ENCODE results near the gene ASTE1.

The ASTE1 gene

DNA sequence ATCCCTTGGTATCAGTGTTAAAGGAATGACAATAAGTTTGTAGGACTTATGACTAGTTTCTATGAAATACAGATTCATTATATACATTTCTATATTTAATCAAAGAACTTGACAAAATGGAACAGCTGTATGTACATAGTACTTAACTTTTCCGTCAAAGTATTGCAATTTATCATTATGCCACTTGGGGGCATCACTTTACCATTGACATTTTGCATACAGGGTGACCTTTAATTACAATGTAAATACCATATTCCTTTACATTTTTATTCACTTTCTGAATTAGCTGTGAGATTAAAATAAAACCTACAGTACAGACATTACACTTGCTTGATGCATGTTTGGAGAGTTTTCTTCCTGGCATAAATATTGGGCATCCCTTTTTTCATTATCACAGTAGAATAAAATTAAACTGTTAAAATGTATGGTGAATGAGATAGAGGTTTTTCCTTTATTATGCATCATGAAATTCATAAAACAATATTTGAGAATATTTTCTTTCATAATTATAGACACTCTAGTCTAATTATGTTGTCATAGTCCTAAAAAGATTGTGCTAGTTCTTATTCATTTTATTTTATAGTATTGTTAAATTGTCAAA lies 7.0 kb upstream of the ASTE1 start:
- peak; percentile 23; the same call in 1 of the 2 replicates for TF ChIP-seq CTCF (IDR thresholded peaks at IDR 0.05; ENCODE audit: borderline replicate concordance, insufficient read depth, low read depth, low read length)
- H3K4me3 ChIP-seq (ENCODE audit: low read depth, low read length) = no peak overlapping the region

DNA sequence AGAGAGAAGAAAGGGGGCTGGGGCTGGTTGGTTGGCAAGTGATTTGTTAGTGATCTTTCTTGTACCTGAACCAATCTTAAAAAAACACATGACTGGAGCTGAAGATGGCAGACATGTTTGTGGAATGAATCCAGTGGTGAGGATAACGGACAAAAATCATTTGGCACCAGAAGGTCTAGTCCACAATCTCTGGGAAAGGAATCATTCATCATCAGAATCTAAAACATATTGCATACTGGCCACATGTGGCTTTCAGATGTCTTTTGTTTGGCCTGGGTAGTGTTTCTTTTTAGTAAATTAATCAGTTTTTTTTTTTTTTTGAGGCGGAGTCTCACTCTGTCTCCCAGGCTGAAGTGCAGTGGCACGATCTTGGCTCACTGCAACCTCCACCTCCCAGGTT lies 5.0 kb upstream of the ASTE1 start:
- no peak overlapping the region for H3K4me3 ChIP-seq (ENCODE audit: low read depth, low read length)
- TF ChIP-seq CTCF (IDR thresholded peaks at IDR 0.05; ENCODE audit: borderline replicate concordance, insufficient read depth, low read depth, low read length) = no peak

GRCh38 chr3:131028844-131029243 lies 2.2 kb upstream of the ASTE1 start:
- no peak overlapping the region for H3K4me3 ChIP-seq (ENCODE audit: low read depth, low read length)
- TF ChIP-seq CTCF (IDR thresholded peaks at IDR 0.05; ENCODE audit: borderline replicate concordance, insufficient read depth, low read depth, low read length) = no peak

- H3K4me3 ChIP-seq (ENCODE audit: low read depth, low read length) = no peak overlapping the region
- TF ChIP-seq CTCF (IDR thresholded peaks at IDR 0.05; ENCODE audit: borderline replicate concordance, insufficient read depth, low read depth, low read length) = no peak
These were observed 1.1 kb downstream of the ASTE1 start for GRCh38 chr3:131025539-131025938.

GRCh38 chr3:131020122-131020693 lies 6.4 kb downstream of the ASTE1 start:
- no peak overlapping the region for H3K4me3 ChIP-seq (ENCODE audit: low read depth, low read length)
- no peak for TF ChIP-seq CTCF (IDR thresholded peaks at IDR 0.05; ENCODE audit: borderline replicate concordance, insufficient read depth, low read depth, low read length)

- H3K4me3 ChIP-seq (ENCODE audit: low read depth, low read length) = no peak overlapping the region
- TF ChIP-seq CTCF (IDR thresholded peaks at IDR 0.05; ENCODE audit: borderline replicate concordance, insufficient read depth, low read depth, low read length) = no peak
These were observed 7.7 kb downstream of the ASTE1 start for GRCh38 chr3:131018970-131019369.

DNA sequence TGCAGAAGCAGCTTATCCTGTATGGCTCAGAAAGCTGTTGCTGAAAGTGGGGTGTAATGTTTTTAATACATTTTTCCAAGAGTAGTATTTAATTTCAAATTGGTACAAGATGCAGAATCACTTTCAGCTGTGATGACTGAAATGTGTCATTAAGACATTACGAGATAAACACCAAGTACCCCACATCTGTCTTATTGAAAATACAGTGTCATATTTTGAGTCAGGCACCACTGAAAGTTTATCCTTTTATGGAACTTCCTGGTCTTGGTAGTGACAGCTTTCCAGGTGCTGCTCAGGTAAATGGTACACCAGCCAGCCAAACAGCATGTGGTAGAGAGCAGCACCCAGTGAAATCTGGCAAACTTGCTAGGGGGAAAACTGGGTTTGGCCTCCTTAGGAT lies 16.9 kb downstream of the ASTE1 start:
- TF ChIP-seq CTCF (IDR thresholded peaks at IDR 0.05; ENCODE audit: borderline replicate concordance, insufficient read depth, low read depth, low read length) = no peak
- no peak overlapping the region for H3K4me3 ChIP-seq (ENCODE audit: low read depth, low read length)
